K562 (cell line): ENCODE results near the gene GSDME. TPM values are rescaled to one million over a fixed set of nuclear protein-coding genes. Genes with fewer than 3 reads are reported as not detected.

ENCODE experiments used
- CEBPG ChIP-seq, 3 experiments: fragments of 200-800 bp in 1 of 3; sonication (Bioruptor generic) in 1 of 3; sonication (generic) in 1 of 3; formaldehyde crosslinking in 1 of 3; IDR thresholded peaks in 2 of 3; conservative IDR thresholded peaks in 1 of 3; 2 replicates each; pipeline versions ENCODE4 v1.6.1 to v1.8.0; 2016 to 2022; ENCODE audit warnings: missing compliant biosample characterization in 2 of 3, missing genetic modification characterization in 2 of 3, mild to moderate bottlenecking in 1 of 3, missing genetic modification reagents in 1 of 3
- CREBBP ChIP-seq: IDR thresholded peaks from one replicate; pipeline ENCODE4 v1.6.1; 2012; ENCODE audit warnings: low read depth, mild to moderate bottlenecking, control low read depth, inconsistent platforms, low read length
- CREM ChIP-seq: IDR thresholded peaks from 2 replicates; pipeline ENCODE4 v1.6.1; 2014; ENCODE audit warnings: antibody characterized with exemption, low read depth
- CTBP1 ChIP-seq: fragments of 450-650 bp; IDR thresholded peaks from 2 replicates; pipeline ENCODE4 v1.6.1; 2016; ENCODE audit warnings: borderline replicate concordance
- CUX1 ChIP-seq: fragments of 200-800 bp; sonication (Bioruptor generic); IDR thresholded peaks from 2 replicates; pipeline ENCODE4 v1.6.1; 2016; ENCODE audit warnings: missing genetic modification characterization, missing compliant biosample characterization
- PML ChIP-seq: IDR thresholded peaks from 2 replicates; pipeline ENCODE4 v1.6.1; 2012; ENCODE audit warnings: low read length, inconsistent platforms
- RBM34 ChIP-seq: fragments of 200-400 bp; formaldehyde crosslinking; IDR thresholded peaks from 2 replicates; pipeline ENCODE4 v1.6.1; 2018; ENCODE audit warnings: low read length, borderline replicate concordance; ENCODE audit not compliant: insufficient read depth
- SREBF2 ChIP-seq: sonication (generic); formaldehyde crosslinking; IDR thresholded peaks from 2 replicates; pipeline ENCODE4 v1.4.0; 2020; ENCODE audit warnings: mild to moderate bottlenecking, missing genetic modification reagents
- SRSF9 ChIP-seq: fragments of 200-400 bp; formaldehyde crosslinking; IDR thresholded peaks from 2 replicates; pipeline ENCODE4 v1.6.1; 2017; ENCODE audit warnings: low read depth, low read length, borderline replicate concordance
- STAG1 ChIP-seq: sonication (generic); formaldehyde crosslinking; IDR thresholded peaks from 2 replicates; pipeline ENCODE4 v1.5.0; 2020; ENCODE audit warnings: missing genetic modification reagents, borderline replicate concordance
- ZBTB2 ChIP-seq: fragments of 450-650 bp; IDR thresholded peaks from 2 replicates; pipeline ENCODE4 v1.6.1; 2016; ENCODE audit warnings: antibody characterized with exemption
- ZNF124 ChIP-seq: sonication (generic); formaldehyde crosslinking; IDR thresholded peaks from 2 replicates; pipeline ENCODE4 v1.8.1; 2022; ENCODE audit warnings: missing genetic modification reagents
- ZNF282 ChIP-seq: sonication (generic); formaldehyde crosslinking; IDR thresholded peaks from 2 replicates; pipeline ENCODE4 v1.8.1; 2023; ENCODE audit warnings: missing genetic modification reagents
- ZNF408 ChIP-seq: fragments of 250-450 bp; sonication (Bioruptor Pico); IDR thresholded peaks from 2 replicates; pipeline ENCODE4 v1.4.0; 2020; ENCODE audit warnings: low read depth, mild to moderate bottlenecking, moderate library complexity
- ZNF609 ChIP-seq: sonication (generic); formaldehyde crosslinking; IDR thresholded peaks from 2 replicates; pipeline ENCODE4 v1.8.1; 2023; ENCODE audit warnings: missing genetic modification reagents, mild to moderate bottlenecking, borderline replicate concordance
- ZNF778 ChIP-seq: fragments of 450-650 bp; formaldehyde crosslinking; IDR thresholded peaks from 2 replicates; pipeline ENCODE4 v1.4.0; 2020; ENCODE audit warnings: mild to moderate bottlenecking, moderate library complexity
- polyA plus RNA-seq, 8 experiments: library from polyadenylated mRNA; depleted of rRNA in 4 of 8; stranded (reverse) in 5 of 8; unstranded in 3 of 8; fragments of >200 nt; fragmentation: Nextera tagmentation in 2 of 8; fragmentation: Illumina TruSeq in 1 of 8; extraction: Ambion mirVana in 2 of 8; extraction: Trizol in 1 of 8; gene quantifications; 2 replicates each; pipeline versions ENCODE4 v1.2.1 to v1.2.3, GENCODE V29; 2011 to 2014; ENCODE audit warnings: inconsistent platforms in 1 of 8, missing spikeins in 1 of 8
- total RNA-seq, 7 experiments: library from RNA; depleted of rRNA in 6 of 7; stranded (reverse); fragments of >200 nt in 6 of 7; fragmentation: Illumina TruSeq in 2 of 7; extraction: Trizol in 2 of 7; gene quantifications; 2 replicates each; pipeline versions ENCODE4 v1.2.1 to v1.2.3, GENCODE V29; 2011 to 2021; ENCODE audit warnings: low replicate concordance in 1 of 7

GSDME gene
- total and polyA plus RNA-seq, 9 of the 15 experiments (the other 6 are each of a cell fraction or from before 2014, with no cell fraction given) = 0.37 to 1.9 (median 0.62) TPM

- TF ChIP-seq ZNF609 (CRISPR knock-in tag) (no peak), ZNF124 (CRISPR knock-in tag) (no peak), STAG1 (no peak), ZBTB2 (no peak), CEBPG (CRISPR knock-in tag; IDR thresholded peaks at IDR 0.05) (no peak), CEBPG (tag; conservative IDR thresholded peaks at IDR 0.05 in 1 of 2, IDR thresholded peaks at IDR 0.05 in 1 of 2) (no peak), CREM (no peak), RBM34 (no peak), PML (no peak), ZNF408 (no peak), ZNF778 (CRISPR knock-in tag) (no peak), SRSF9 (no peak), CUX1 (CRISPR knock-in tag) (no peak), SREBF2 (CRISPR knock-in tag) (no peak), ZNF282 (CRISPR knock-in tag) (no peak), CREBBP (no peak), CTBP1 (no peak)
These were observed 51.8 kb downstream of the GSDME start (continued) for GRCh38 chr7:24705461-24705954.
